HG02938 (cell line): ENCODE data around the gene TSPAN4.
A peak's percentile ranks its signal among the peaks of the same experiment; 100 is the strongest.

Source experiments
- ATAC-seq: cut with Tn5 transposase; IDR thresholded peaks from one replicate; pipeline ENCODE4 v1.9.1; 2021; ENCODE audit warnings: mild to moderate bottlenecking, moderate library complexity; ENCODE audit not compliant: unreplicated experiment

The TSPAN4 gene

DNA sequence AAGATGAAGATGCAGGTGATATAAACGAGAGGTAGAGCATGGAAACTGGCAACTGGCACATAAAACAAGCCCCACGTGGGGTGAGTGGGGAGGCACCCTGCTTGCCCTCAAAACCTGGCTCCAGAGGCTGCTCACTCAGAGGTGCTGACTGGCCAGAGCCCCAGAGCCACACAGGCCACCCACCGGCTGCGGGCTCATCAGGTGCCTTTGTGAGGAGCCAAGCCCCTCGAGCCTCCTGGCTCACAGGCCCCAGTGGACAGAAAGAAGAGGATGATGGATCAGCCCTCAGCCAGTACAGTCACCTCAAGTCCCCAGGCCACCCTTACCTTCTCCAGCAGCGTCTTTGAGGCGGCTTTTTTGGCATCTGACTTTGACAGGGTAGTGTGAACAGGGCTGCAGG is 61.7 kb downstream of the TSPAN4 start:
- no peak for ATAC-seq

DNA sequence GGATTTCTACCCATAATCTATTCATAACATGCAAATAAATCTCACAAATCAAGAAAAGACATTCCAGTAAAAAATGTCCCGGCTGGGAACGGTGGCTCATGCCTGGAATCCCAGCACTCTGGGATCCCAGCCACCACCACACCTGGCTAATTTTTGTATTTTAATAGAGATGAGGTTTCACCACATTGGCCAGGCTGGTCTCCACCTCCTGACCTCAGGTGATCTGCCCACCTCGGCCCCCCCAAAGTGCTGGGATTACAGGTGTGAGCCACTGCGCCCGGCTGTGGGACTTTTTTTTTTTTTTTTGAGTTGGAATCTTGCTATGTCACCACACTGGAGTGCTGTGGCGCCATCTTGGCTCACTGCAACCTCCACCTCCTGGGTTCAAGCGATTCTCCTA is 63.3 kb downstream of the TSPAN4 start:
- no peak for ATAC-seq

DNA sequence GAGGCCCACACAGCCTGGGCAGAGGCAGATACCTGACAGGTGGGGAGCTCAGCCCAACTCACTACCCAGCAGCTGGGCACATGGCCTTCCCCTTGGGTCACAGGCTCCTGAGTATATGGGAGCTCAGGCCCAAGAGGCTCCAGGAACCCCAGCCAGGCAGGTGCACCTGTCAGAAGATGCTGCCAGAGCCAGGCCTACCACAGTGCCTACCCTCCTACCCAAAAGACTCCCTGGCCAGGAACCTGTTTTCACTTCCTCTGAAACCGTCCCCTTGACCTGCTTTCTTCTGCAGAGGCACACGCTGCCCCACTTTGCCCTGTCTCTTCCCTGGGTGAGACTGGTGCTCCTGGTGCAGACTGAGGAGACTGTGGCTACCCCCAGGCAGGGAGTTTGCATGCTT is 65.0 kb downstream of the TSPAN4 start:
- no peak for ATAC-seq

DNA sequence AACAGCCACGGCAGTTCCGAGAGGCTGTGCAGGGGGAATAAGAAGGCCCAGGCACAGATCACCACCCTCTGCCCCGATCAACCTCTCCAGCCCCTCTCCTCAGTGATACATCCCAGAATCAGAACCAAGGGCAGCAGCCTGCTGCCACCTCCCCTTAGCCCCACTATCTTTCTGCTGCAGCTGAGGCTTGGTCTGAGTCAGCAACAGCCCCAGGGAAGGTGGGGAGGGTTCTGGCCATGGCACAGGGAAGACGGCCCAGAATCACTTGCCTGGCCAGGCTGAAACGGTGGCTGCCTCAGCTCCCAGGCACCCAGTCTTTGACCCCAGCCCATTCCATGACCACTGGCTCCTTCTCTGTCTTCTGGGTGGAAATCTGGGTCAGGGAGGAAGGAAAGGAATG is 65.6 kb downstream of the TSPAN4 start:
- ATAC-seq, result no peak

DNA sequence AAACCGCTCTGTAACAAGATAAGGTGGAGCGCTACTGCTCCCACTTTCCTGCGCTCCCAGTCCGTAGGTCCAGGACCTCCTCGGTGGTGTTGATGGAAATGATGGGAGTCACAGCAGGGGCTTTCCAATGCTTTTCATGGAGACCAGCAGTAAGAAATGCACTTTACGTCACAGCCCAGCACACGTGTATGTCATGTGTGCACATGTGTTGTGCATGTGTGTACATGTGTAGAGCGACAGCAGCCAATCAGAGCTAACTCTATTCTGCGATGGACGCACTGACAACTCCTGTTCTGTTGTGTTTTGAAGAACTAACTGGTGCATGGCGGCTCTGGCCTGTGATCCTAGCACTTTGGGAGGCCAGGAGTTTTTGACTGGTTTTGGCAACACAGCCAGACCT is 66.8 kb downstream of the TSPAN4 start:
- no peak for ATAC-seq

DNA sequence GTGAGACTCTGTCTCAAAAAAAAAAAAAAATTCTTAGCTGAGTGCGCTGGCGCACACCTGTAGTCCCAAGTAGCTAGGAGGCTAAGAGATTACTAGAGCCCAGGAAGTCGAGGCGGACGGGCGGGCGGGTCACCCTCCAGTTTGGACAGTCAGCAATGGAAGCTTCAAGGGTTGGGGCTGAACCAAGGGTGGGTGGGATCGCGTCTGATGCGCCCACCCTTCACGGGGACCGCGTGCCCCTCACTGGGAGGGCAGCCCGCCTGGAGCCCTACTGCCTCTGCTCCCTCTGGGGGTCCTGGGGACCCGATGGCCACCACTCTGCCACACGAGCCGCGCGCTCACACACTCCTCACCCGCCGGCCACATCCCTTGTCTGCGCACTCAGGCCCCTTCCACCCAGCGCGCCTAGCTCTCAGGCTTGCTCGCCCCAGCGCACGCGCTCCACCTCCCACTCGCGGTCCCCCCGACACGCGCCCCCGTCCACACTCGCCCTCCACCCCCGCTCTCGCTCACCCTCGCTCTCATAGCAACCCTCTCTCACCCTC is 67.5 kb downstream of the TSPAN4 start:
- peak; percentile 10 for ATAC-seq

DNA sequence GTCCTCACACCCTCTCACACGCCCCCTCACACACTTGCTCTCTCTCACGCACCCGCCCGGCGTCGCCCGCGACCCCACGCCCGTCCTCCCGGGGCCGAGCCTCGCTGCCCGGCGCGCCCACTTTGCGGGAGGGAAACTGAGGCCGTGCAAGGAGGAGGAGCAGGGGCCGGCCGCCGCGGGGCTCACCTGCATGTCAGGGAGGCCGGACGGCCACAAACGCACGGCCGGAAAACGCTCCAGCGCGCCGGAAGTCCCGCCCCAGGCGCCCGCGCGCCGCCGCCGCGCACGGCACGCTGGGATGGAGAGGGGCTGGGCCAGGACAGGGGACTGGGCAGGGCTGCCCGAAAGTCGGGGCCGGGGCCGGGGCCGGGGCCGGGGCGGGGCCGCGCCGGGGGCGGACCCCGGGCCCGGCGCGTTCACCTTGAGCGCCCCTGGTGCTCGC is 68.0 kb downstream of the TSPAN4 start, which contains the start of gene CHID1:
TSS of gene CHID1 (minus strand) at position 222 of the 442 bp plus-strand sequence. CDS start 5,994 bp downstream, outside the sequence.
- peak; percentile 76 for ATAC-seq

DNA sequence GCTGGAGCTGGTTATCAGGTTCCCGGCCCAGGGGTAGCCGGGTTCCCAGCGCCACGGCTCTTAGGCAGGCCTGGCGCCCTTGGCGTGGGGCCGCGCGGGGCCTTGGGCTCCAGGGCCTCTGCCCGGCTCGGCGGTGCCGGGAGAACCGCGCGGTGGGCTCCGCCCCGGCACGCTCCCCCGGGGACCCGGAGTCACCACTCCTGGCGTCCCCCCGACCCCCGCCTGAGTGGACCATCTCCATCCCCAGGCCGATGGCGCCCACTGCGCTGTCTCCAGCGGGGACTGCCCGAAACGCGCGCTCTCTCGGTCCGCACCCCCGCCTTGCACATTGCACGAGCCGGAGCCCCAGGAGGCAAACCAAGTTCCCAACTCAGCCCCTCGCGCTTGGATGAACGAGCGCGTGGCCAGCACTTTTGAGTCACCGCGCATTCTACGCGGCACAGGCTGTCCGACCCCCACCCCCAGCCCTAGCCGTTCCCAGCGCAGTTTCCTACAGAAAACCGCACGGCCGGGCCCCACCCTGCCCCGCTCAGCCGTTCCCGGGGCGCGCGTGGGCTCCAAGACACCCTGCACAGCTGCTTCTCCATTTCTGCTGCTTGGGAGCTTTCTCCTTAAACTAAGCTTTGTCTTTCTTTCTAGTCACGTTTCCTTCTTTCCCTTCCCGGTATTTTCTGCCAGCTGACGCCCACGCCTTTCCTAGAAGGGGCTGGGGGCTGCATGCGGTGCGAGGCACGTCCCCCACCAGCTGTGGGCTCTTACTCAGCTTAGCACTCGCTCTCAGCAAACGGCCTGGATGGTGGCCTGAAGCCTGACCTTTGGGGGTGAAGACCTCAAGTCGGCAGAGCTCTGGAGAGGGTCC is 68.6 kb downstream of the TSPAN4 start:
- peak; percentile 30 for ATAC-seq

DNA sequence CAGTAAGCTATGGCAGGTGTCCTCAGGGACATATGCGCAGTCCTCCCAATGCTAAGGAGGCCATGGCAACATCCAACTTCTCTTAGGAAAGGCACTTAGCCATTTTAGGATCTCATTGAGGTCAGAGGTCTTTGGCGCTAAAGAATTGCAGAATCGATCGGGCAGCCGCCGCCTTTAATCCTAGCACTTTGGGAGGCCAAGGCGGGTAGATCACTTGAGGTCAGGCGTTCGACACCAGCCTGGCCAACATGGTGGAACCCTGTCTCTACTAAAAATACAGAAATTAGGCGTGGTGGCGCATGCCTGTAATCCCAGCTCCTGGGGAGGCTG is 69.2 kb downstream of the TSPAN4 start:
- ATAC-seq, result no peak

DNA sequence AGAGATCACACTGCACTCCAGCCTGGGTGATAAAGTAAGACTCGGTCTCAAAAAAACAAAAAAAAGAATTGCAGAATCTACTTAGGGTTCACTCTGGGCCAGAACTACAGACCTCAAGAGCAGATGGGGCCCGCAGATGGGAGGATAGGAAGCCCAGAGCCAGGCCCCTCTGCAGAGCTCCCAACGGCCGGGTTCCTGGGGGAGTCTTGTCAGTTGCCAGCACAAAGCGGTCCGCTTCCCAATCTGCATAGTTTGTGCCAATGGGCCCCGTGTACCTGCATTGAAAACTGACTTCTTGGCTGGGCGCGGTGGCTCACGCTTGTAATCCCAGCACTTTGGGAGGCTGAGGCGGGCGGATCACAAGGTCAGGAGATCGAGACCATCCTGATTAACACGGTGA is 69.6 kb downstream of the TSPAN4 start:
- no peak for ATAC-seq

DNA sequence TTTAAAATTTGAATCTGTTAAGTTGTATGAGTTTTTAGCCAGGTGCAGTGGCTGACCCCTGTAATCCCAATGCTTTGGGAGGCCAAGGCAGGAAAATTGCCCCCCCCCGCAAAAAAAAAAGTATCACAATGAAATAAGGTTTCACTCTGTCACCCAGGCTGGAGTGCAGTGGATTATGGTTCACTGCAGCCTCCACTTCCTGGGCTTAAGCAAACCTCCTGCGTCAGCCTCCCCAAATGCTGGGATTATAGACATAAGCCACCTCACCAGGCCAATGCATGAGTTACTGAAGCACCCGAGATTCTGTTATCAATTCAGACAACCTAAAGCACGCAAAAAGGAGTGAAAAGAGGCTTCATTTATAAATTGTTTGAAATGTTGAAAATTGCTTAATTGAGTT is 70.4 kb downstream of the TSPAN4 start:
- no peak for ATAC-seq

DNA sequence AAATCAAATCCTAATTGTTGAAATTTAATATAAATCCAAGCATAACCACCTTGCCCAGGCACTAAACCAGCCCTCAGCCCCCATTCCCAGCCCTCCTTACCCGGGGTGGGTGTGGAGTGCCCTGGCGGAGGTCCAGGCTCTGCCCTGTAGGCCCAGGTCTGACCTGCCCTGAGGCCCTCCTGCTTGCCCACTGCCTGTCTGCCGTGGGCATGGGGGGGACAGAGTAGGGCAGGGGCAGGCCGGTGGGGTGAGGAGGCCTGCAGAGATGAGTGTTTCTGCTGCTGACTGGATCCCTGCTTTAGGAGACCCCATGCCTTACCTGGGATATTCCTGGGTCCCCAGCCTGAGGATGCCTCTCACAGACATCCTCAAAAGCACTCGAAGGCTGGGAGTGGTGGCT is 71.6 kb downstream of the TSPAN4 start:
- no peak for ATAC-seq

DNA sequence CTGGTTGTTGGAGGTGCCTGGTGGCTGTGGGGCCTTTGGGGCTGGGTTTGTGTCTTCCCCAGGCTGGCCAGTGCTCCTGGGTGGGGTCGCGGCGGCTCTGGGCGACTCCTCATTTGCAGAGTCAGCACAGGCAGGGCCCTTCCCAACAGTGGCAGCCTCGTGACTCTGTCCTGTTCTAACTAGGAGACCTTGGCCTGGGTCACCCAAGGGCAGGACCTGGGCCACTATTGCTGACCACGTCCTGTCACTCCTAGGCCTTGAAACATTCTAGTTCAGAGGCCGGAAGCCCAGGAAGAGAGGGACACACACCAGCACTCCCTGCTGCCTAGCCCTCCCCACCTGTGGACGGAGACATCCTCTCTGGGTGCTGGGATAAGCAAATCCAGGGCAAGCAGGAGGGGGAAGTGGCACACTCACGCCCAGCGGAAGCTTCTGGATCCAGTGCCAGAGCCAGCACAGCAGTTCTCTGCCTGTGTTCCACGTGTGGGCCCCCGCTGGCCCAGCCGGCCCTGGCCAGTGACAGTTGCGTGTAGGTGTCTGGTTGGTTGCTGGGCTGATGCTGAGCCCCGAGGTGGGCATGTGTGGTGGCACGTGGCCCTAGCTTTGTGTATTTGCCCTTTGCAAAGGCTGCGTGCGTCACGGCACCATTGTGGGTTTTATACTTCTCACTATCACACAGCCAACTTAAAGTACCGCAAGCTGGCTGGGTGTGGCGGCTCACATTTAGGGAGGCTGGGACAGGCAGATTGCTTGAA is 72.3 kb downstream of the TSPAN4 start:
- ATAC-seq, result no peak
